ENCODE data around the gene S100A2. TPM values are rescaled to one million over a fixed set of nuclear protein-coding genes. Genes with fewer than 3 reads are reported as not detected.
"Not testable (repeated sequence)": the region's sequence is repeated elsewhere in the genome, so short reads cannot be mapped to it uniquely, and the experiment has no call there.

The S100A2 gene
- total RNA-seq, 1 donor from 2014 or later, result 1.4 TPM

DNA sequence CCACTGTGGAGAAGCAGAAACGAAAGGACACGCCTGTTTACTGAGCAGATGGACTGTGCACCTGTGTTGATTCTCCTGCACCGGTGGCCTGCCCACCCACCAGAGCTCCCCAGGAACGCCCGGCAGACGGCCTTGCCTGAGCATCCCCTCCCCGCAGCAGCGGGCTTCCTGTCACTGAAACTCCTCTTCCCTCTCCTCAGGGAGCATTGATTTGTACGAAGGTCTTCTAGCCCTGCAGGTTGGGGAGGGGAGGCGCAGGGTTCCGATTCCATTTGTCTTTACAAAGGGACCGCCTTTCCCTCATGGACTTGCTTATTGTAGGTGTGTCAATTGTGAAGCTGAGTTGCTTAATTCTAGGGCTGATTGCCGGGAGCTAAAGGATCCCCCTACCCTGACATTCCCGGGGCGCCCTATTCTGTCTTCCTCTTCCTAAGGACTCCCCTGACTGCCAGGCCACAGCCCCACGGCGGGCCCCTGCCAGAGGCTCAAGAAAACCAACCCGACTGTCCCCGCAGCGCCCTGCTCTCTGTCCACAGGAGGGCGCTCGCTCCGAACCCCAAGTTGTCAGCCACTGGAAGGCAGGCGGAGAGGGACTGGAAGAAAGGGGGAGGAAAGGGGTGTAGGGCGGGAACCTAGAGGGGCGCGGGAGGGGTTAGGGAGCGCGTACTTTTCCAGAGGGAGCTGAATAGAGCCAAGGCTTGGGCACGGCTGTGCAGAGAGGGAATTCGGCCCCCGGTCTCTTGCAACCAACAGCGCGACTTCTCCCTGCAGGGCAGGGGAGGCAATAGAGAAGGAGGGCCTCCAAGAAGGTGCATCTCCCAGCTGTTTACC is 32.7 kb downstream of the S100A2 start:
- peak; percentile 83 for DNase-seq (ENCODE audit: low spot score)

DNA sequence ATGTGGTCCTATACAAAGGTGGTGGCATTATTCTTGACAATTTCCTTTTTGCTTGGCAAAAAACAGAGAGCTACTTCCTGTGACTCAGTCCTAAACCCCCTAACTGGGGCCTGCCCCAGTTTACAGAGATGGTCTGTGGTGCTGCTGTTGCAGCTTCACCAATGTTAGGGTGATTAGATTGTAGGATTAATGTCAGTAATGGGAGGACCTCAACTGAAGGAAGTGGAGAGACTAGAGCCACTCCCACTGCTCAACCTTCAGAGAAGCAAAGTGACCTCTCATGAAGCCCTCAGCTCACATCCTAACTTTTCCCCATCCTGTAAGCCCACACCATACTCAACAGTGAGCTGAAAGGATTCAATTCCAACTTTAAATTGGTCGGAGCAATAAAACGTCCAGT is 33.5 kb downstream of the S100A2 start:
- DNase-seq (ENCODE audit: low spot score), result no peak

DNA sequence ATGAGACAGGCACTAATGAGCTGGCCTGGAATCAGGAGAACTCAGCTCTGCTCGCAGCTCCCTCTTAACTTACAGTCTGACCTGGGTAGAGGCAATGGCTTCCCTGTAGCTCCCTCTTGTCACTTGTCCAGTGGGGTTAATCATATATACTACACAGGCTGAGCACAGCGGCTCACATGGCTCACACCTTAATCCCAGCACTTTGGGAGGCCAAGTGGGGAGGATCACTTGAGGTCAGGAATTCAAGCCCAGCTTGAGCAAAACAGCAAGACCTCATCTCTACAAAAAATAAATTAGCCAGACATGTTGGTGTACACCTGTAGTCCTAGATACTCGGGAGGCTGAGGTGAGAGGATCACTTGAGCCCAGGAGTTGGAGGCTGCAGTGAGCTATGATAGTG is 34.0 kb downstream of the S100A2 start:
- DNase-seq (ENCODE audit: low spot score), result no peak

DNA sequence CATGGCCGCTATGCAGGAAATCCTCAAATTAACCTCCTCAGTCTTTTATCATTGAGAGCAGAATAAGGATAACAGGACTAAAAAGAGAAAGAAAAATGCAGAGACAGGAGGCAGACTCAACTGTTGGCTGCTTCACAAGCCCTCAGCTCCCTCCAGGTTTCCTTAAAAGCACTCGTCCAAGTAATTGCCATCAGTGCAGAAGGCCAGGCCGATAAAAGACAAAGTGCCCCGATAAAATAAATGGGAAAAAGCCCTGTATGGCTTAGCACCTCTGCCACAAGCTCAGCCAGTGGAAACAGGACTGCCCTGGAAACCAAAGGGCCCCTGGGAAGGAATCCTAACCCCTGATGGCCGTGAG is 38.0 kb downstream of the S100A2 start:
- DNase-seq (ENCODE audit: low spot score), result no peak

DNA sequence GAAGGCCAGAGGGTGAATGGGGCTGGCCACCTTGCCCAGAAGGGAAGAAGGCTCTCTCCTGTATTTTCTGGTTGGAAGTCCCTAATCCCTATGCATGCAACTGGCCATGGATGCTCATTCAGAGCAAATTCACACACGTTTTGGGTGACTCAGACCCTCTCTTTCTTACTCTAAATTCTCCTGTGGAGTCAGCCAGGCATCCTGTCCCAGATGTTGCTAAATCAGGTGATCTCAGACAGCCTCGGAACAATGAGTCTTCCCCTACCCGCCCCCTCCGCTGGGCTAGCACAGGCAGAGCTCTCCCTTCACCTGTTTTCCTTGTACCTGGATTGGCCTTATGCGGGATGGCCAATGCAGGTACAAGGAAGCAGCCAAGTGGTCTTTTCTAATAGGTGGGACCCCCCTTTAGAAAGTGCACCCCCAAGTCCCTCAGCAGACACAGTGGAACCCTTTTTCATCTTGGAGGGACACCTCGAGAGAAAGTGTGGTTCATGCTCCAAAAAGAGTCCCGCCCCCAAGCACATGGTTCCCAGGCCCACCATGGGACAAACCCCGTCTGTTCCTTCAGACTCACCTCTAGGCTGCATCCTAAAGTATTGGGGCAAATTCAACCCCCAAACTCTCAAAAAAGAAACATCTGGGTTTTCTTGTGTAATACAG is 38.5 kb downstream of the S100A2 start:
- DNase-seq (ENCODE audit: low spot score), result no peak

DNA sequence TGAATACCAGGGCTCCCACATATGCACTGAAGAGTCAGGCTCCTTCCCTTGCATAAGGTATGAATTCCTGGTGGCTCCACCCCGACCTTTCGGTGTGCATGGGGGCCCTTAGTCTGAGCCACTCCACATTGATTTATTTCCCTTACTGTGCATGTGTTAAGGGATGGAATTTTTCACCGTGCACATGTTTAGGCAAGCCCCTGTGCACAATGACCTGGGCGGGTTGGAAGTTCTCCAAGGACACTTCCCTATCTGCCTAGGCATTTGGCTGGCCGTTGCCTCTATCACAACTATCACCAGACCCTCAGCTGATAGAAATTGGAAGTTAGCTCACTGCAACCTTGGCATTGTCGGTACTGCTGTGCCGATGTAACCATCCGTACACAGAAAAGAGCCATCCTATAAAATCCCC is 39.5 kb downstream of the S100A2 start:
- no peak for DNase-seq (ENCODE audit: low spot score)

DNA sequence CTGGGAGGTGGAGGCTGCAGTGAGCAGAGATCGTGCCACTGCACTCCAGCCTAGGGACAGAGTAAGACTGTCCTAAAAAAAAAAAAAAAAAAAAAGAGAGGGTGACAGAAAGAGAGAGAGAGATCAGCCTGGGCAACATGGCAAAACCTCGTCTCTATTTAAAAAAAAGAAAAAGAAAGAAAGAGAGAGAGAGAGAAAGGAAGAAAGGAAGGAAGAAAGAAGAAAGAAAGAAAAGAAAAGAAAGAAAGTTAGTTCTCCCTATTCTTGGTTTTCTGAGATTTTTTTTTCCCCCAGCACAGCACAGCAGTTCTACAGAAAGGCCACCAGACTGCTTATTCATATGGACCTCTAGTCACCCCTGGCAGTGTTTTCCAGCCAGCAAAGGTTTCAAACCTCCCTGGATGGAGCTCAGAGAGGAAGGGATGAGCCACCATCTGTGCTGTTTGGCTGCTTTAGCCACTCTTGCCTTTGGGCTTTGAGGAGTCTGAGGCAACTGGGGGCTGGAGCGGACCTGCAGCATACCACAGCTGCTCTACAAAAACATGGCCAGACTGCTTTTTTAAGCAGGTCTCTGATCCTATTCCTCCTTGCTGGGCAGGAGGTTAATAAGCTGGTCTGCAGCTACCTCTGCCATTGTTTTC is 40.4 kb downstream of the S100A2 start:
- DNase-seq (ENCODE audit: low spot score), result no peak

DNA sequence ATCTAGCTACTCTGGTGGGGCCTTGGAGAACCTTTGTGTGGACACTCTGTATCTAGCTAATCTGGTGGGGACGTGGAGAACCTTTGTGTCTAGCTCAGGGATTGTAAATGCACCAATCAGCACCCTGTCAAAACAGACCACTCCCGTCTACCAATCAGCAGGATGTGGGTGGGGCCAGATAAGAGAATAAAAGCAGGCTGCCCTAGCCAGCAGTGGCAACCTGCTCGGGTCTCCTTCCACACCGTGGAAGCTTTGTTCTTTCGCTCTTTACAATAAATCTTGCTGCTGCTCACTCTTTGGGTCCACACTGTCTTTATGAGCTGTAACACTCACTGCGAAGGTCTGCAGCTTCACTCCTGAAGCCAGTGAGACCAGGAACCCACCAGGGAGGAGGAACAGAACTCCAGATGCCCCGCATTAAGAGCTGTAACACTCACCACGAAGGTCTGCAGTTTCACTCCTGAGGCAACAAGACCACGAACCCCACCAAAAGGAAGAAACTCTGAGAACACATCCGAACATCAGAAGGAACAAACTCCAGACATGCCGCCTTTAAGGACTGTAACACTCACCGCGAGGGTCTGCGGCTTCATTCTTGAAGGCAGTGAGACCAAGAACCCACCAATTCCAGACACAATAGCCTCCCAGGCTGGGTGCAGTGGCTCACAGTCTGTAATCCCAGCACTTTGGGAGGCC is 43.1 kb downstream of the S100A2 start:
- DNase-seq (ENCODE audit: low spot score), result not testable (repeated sequence)

DNA sequence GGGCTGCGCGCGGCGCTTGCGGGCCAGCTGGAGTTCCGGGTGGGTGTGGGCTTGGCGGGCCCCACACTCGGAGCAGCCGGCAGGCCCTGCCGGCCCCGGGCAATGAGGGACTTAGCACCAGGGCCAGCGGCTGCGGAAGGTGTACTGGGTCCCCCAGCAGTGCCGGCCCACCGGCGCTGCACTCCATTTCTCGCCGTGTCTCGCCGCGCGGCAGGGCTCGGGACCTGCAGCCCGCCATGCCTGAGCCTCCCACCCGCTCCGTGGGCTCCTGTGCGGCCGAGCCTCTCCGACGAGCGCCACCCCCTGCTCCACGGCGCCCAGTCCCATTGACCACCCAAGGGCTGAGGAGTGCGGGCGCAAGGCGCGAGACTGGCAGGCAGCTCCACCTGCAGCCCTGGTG is 43.8 kb downstream of the S100A2 start:
- not testable (repeated sequence) for DNase-seq (ENCODE audit: low spot score)

DNA sequence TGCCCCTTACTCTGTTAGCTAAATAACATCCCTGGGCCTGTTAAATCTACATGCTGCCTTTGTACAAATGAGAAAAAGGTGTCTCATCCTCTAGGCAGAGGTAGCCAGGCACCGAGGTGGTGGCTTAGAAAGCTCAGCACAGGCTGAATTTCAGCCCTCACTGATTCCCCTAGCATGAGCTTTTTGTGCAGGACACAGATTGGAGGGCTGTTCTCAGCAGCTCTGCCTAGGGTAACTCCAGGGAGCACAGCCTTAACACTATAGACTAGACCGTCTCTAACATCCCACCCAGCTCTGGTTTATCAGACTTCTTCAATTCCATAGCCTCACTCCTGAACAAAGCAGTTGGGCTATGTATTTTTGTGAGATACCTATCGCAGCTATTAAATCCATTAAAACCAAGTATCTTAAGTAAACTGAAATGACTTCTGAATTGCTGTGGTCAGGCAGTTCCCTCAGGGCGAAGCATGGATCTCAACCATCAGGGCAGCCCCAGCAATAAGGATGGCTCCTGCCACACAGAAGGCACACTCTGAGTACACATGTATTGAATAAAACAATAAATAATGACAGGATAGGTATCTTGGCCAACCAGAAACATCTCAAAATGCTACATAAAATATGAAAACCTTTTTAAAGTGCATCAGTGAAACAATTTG is 44.7 kb downstream of the S100A2 start:
- DNase-seq (ENCODE audit: low spot score), result no peak

DNA sequence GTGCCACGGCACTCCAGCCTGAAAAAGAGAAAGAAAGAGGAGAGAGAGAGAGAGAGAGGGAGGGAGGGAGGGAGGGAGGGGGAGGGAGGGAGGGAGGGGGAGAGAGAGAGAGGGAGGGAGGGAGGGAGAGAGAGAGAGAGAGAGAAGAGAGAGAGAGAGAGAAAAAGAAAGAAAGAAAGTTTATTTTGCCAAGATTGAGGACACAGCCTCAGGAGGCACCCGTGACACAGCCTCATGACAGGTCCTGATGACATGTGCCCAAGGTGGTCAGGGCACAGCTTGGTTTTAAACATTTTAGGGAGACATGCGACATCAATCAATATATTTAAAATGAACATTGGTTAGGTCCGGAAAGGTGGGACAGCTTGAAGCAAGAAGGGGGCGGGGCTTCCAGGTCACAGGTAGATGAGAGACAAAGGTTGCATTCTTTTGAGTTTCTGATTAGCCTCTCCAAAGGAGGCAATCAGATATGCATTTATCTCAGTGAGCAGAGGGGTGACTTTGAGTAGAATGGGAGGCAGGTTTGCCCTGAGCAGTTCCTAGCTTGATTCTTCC is 45.4 kb downstream of the S100A2 start:
- peak; percentile 80 for DNase-seq (ENCODE audit: low spot score)

DNA sequence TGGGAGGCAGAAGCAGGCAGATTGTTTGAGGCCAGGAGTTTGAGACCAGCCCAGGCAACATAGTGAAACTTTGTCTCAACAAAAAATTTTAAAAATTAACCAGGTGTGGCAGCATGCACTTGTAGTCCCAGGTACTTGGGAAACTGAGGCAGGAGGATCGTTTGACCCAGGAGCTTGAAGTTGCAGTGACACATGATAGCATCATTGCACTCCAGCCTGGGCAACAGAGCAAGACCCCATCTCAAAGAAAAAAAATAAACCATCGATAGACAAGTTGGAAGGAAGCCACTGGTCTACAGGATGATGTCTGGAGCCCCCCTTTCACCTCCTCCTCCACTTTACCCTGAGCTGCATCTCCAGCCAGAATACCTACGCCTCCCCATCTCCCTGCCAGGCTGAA is 46.4 kb downstream of the S100A2 start:
- no peak for DNase-seq (ENCODE audit: low spot score)

DNA sequence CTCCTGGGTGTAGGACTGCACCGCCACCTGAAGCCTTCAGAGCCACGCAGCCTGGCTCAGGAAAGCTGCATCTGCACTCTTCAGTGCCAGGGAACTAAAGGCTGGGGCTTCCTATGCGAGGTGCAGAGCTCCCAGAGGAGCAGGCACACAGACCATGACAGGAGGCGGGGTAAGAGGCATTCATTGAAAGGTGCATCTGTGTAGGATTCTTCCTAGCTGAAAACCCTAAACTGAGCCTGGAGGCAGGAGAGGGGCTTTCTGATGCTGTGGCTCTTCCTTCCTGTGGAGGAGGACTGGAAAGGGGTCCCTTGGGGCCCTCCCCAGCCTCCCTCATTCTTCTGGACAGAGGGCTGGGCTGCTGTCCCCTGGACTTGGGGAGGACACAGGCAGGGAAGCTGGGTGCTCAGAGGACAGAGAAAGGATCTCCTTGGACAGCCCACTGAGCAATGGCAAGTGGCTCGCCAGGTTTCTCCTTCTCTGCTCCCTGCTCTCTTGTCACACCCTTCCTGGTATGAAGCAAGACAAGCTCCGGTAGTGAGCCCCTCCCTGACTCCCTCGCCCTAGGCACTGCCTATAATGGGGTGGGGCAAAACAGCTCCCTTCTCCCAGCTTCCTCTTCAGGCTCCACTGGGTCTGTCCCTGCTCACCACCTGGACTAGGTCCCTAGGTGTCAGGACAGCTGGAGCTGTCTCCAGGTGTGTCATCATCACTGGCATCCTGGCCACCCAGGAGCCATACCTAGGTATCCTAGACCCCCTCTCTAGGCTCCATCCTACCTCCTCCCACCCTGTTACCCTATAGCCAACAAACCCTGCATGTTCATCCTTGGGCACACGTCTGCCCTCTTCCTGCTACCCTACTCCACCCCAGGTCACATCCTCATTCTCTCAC is 49.9 kb downstream of the S100A2 start:
- peak; percentile 76 for DNase-seq (ENCODE audit: low spot score)

DNA sequence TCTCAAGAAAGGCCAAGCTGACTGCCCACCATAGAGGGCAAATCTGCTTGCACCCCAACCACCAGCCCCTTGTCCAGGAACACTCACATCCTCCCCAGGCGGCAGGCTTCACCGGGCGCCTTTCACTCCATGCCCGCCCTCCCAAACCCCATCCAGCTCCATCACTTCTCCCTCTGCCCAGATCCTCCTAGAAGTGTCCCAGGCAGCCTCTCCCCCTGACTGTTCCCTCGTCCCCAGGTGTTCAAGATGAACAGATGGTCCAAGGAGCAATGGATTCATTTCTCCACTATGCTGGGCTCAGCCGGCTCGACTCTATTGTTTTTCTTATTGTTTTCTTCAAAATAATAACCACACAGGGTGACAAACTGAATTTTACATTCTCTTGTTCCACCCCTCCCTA is 52.0 kb downstream of the S100A2 start:
- DNase-seq (ENCODE audit: low spot score), result no peak

DNA sequence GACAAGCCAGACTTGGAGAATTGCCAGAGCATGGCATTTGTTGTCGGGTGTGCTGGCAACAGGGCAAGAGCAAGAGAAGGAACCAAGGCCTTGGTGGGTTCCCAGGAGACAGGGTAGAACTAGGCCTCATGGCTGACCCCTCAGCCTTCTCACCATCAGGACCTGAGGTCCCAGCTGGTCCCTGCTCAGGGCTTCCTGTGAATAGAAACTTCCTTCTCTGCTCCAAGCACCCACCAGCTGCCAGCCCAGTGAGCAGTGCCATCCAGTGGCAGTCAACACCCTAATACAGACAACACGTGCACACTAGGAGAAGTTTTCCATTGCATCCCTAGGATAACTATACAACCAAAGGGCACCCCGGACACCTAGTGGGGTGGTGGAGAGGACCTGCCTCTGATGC is 52.6 kb downstream of the S100A2 start:
- DNase-seq (ENCODE audit: low spot score), result no peak

Other genes with a start within 250 kb of the S100A2 start
- gene PGLYRP4, start 217.0 kb downstream of the S100A2 start, total RNA-seq, result not detected
- 19.1 TPM for gene S100A9, start 208.0 kb downstream of the S100A2 start, total RNA-seq
- 0.75 TPM for gene S100A12, start 190.2 kb downstream of the S100A2 start, total RNA-seq
- 7.0 TPM for gene S100A8, start 174.8 kb downstream of the S100A2 start, total RNA-seq
- not detected for gene S100A7A, start 149.3 kb downstream of the S100A2 start, total RNA-seq
- not detected for gene S100A7, start 105.2 kb downstream of the S100A2 start, total RNA-seq
- gene S100A6, start 29.9 kb downstream of the S100A2 start, total RNA-seq, result 824 TPM
- gene S100A5, start 24.9 kb downstream of the S100A2 start, total RNA-seq, result not detected
- gene S100A4, start 20.0 kb downstream of the S100A2 start, total RNA-seq, result 66.8 TPM
- gene S100A3, start 16.6 kb downstream of the S100A2 start, total RNA-seq, result not detected
- gene S100A16, start 47.3 kb upstream of the S100A2 start, total RNA-seq, result 86.7 TPM
- 56.9 TPM for gene S100A14, start 50.5 kb upstream of the S100A2 start, total RNA-seq
- gene S100A13, start 61.7 kb upstream of the S100A2 start, total RNA-seq, result 64.7 TPM
- 3.3 TPM for gene S100A1, start 62.6 kb upstream of the S100A2 start, total RNA-seq
- gene CHTOP, start 68.2 kb upstream of the S100A2 start, total RNA-seq, result 69.4 TPM
- gene SNAPIN, start 92.9 kb upstream of the S100A2 start, total RNA-seq, result 38.8 TPM
- 87.6 TPM for gene ILF2, start 105.1 kb upstream of the S100A2 start, total RNA-seq
- 8.8 TPM for gene NPR1, start 112.8 kb upstream of the S100A2 start, total RNA-seq
- gene INTS3, start 162.2 kb upstream of the S100A2 start, total RNA-seq, result 72.9 TPM
- 22.1 TPM for gene SLC27A3, start 209.6 kb upstream of the S100A2 start, total RNA-seq

Measured in mucosa of gallbladder (tissue), 1 donor.